CD14-positive monocyte (primary cell): Measurements from ENCODE around the gene CEP78. TPM values are rescaled to one million over a fixed set of nuclear protein-coding genes. Genes with fewer than 3 reads are reported as not detected.

Experiments used
- DNase-seq, 3 donors: peaks; one replicate each; pipeline ENCODE4 v3.0.0-alpha.2; 2011 to 2022
- H2AFZ ChIP-seq: 2 replicates; pipeline ENCODE4 v1.6.0; 2012; ENCODE audit warnings: mild to moderate bottlenecking, low read depth, low read length, inconsistent platforms; ENCODE audit not compliant: insufficient read depth, poor library complexity, severe bottlenecking
- H3K27ac ChIP-seq, 2 donors: 1 replicate in 1 of 2; 2 replicates in 1 of 2; pipeline ENCODE4 v1.5.1; 2012 to 2013; ENCODE audit warnings: low read length in 2 of 2, control low read depth in 1 of 2, inconsistent platforms in 1 of 2, low read depth in 1 of 2, mild to moderate bottlenecking in 1 of 2
- H3K27me3 ChIP-seq, 2 donors: one replicate each; pipeline versions ENCODE4 v1.6.0 to v1.6.1; 2011 to 2013; ENCODE audit warnings: low read length in 2 of 2; ENCODE audit not compliant: control insufficient read depth in 2 of 2, insufficient read depth in 2 of 2
- H3K36me3 ChIP-seq, 2 donors: replicated peaks in 1 of 2; 1 replicate in 1 of 2; 2 replicates in 1 of 2; pipeline versions ENCODE4 v1.5.1 to v1.6.1; 2012 to 2013; ENCODE audit warnings: low read length in 2 of 2, control low read depth in 1 of 2, inconsistent platforms in 1 of 2, mild to moderate bottlenecking in 1 of 2; ENCODE audit not compliant: insufficient read depth in 2 of 2, control insufficient read depth in 1 of 2
- H3K4me1 ChIP-seq, 2 donors: 1 replicate in 1 of 2; 2 replicates in 1 of 2; pipeline versions ENCODE4 v1.5.1 to v1.6.1; 2012 to 2013; ENCODE audit warnings: low read length in 2 of 2, control low read depth in 1 of 2, inconsistent platforms in 1 of 2, mild to moderate bottlenecking in 1 of 2, moderate library complexity in 1 of 2; ENCODE audit not compliant: insufficient read depth in 2 of 2, control insufficient read depth in 1 of 2
- H3K4me2 ChIP-seq: replicated peaks from 2 replicates; pipeline ENCODE3; 2012; ENCODE audit warnings: low read length, moderate library complexity, mild to moderate bottlenecking; ENCODE audit not compliant: poor library complexity, severe bottlenecking; ENCODE audit errors: extremely low read depth
- H3K4me3 ChIP-seq, 3 experiments: fragments of 200-600 bp in 1 of 3; sonication (generic) in 1 of 3; replicated peaks in 1 of 3; 1 replicate in 2 of 3; 2 replicates in 1 of 3; pipeline ENCODE4 v1.5.1; 2011 to 2013; ENCODE audit warnings: low read length in 3 of 3, mild to moderate bottlenecking in 3 of 3, control low read depth in 2 of 3, low read depth in 2 of 3, inconsistent platforms in 1 of 3, moderate library complexity in 1 of 3
- H3K79me2 ChIP-seq: 2 replicates; pipeline ENCODE4 v1.6.0; 2012; ENCODE audit warnings: mild to moderate bottlenecking, control low read depth, inconsistent platforms, low read length, moderate library complexity; ENCODE audit not compliant: insufficient read depth
- H3K9ac ChIP-seq: 2 replicates; pipeline ENCODE4 v1.6.0; 2017; ENCODE audit warnings: low read length, mild to moderate bottlenecking; ENCODE audit not compliant: insufficient read depth, poor library complexity, severe bottlenecking
- H3K9me3 ChIP-seq, 2 donors: replicated peaks in 1 of 2; 1 replicate in 1 of 2; 2 replicates in 1 of 2; pipeline versions ENCODE4 v1.5.1 to v1.6.1; 2012 to 2013; ENCODE audit warnings: low read length in 2 of 2, control low read depth in 1 of 2; ENCODE audit not compliant: control insufficient read depth in 1 of 2, insufficient read depth in 1 of 2
- H4K20me1 ChIP-seq: 2 replicates; pipeline ENCODE4 v1.6.0; 2012; ENCODE audit warnings: mild to moderate bottlenecking, low read length, control low read depth, moderate library complexity; ENCODE audit not compliant: insufficient read depth
- H3K27ac Mint-ChIP-seq, 7 donors: one replicate each; pipeline ENCODE4 v1.8.0; 2020; ENCODE audit warnings: mild to moderate bottlenecking in 7 of 7, mixed read lengths in 7 of 7, moderate library complexity in 6 of 7, inconsistent platforms in 2 of 7
- H3K27me3 Mint-ChIP-seq, 3 donors: one replicate each; pipeline ENCODE4 v1.8.0; 2021 to 2022; ENCODE audit warnings: low read depth in 3 of 3, mild to moderate bottlenecking in 3 of 3, mixed read lengths in 3 of 3, moderate library complexity in 3 of 3, inconsistent platforms in 1 of 3
- H3K36me3 Mint-ChIP-seq, 2 donors: one replicate each; pipeline ENCODE4 v1.8.0; 2020; ENCODE audit warnings: mixed read lengths in 2 of 2, inconsistent platforms in 1 of 2, mild to moderate bottlenecking in 1 of 2
- H3K4me1 Mint-ChIP-seq: one replicate; pipeline ENCODE4 v1.8.0; 2020; ENCODE audit warnings: mild to moderate bottlenecking, mixed read lengths
- H3K4me3 Mint-ChIP-seq, 2 donors: one replicate each; pipeline ENCODE4 v1.8.0; 2020; ENCODE audit warnings: mild to moderate bottlenecking in 2 of 2, mixed read lengths in 2 of 2, moderate library complexity in 1 of 2
- H3K9me3 Mint-ChIP-seq, 7 donors: one replicate each; pipeline ENCODE4 v1.8.0; 2020 to 2022; ENCODE audit warnings: mixed read lengths in 7 of 7, mild to moderate bottlenecking in 6 of 7, moderate library complexity in 6 of 7, inconsistent platforms in 2 of 7
- CTCF ChIP-seq: fragments of 200-600 bp; IDR thresholded peaks from one replicate; pipeline ENCODE4 v1.8.0; 2022; ENCODE audit warnings: antibody characterized with exemption, mild to moderate bottlenecking
- WGBS: methylation state at CpG from one replicate; pipeline ENCODE4 v1.1.5; 2013; ENCODE audit warnings: missing lambda C conversion rate; ENCODE audit not compliant: insufficient coverage; 5-methylcytosine and 5-hydroxymethylcytosine counted together
- intact Hi-C, 2 donors: fragments of 100-400 bp; cut with micrococcal nuclease; formaldehyde crosslinking; loops; one replicate each; pipeline versions ENCODE4 v1.15.0 to v1.15.1; 2023
- polyA plus RNA-seq, 3 donors: library from polyadenylated mRNA; depleted of rRNA in 1 of 3; unstranded in 2 of 3; stranded (reverse) in 1 of 3; fragments of 300-500 nt in 2 of 3; fragments of >200 nt in 1 of 3; fragmentation: Illumina TruSeq in 2 of 3; gene quantifications; 1 replicate in 2 of 3; 2 replicates in 1 of 3; pipeline ENCODE4 v1.2.3, GENCODE V29; 2012 to 2021

Gene CEP78
- polyA plus RNA-seq, 3 donors, result 1.7 to 3.3 (median 2.5) TPM

DNA sequence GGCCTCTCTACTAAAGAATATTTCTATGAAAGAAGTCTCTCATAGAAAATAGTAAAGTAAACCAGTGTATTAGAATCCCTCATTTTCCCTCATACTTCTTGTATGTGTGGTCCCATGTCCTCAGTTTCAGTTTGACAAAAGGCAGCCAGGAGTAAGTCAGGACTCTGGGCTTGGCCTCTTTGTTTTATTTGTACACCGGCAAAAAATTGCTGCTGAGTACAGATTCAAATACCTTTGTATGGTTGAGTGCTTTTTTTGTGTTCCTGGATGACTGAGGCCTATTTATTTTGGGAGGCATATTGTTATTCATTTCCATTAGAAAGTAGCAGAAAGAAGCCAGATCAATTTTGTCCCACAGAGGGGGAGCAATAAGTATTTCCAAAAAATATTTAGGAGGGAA, 47.3 kb upstream of the CEP78 start:
- Histone ChIP-seq H3K27ac (peak overlapping the region in 1 of 2 donors; percentile 77), H4K20me1 (no peaks in the 10 kb centered on the region), H3K4me3 (peak overlapping the region in 1 of 3 experiments; percentile 8), H3K4me1 (peaks cover 35 to 36% of the 10 kb centered on the region in 2 donors), H3K27me3 (no peaks in the 10 kb centered on the region), H3K9me3 (no peaks in the 10 kb centered on the region), H2AFZ (no peak overlapping the region), H3K36me3 (no peaks in the 10 kb centered on the region), H3K79me2 (no peaks in the 10 kb centered on the region), H3K9ac (no peak overlapping the region), H3K4me2 (peak overlapping the region; percentile 20)
- no peak for DNase-seq
- WGBS, result 100% methylated on average over 1 of the region's 1 CpG
- Mint-ChIP-seq H3K27me3 (no peaks in the 10 kb centered on the region), H3K4me3 (no peak overlapping the region), H3K36me3 (no peaks in the 10 kb centered on the region), H3K27ac (peak overlapping the region in 6 of 7 donors; percentile 1 to 94 (median 74)), H3K4me1 (peaks cover 34% of the 10 kb centered on the region), H3K9me3 (peaks cover 0 to 2% (median 0%) of the 10 kb centered on the region in 7 donors)
- no peak for TF ChIP-seq CTCF
- intact Hi-C loops, result no loop called here

DNA sequence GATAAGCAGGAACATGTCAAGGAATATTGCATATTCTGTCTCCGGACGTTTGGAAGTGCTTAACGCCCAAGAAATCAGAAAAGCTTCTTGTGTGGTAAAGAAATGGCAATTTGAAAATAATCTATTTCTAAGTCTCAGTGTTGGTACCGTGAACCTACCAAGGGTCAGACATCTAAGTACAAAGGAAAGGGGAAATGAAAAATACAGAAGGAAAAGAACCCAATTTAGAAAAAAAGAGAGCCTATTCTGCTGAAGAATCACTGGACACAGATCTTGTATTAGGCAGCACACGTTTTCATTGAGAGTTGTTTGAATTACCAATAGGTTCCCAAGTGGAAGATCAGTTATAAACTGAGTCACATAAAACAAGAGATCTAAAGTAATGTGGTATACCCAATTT, 46.9 kb upstream of the CEP78 start:
- WGBS, result 94% methylated on average over 3 of the region's 5 CpGs
- H3K27ac Mint-ChIP-seq, result peak overlapping the region; percentile 9 to 94 (median 87)
- no peak overlapping the region for H3K9ac ChIP-seq

More for the DNA sequence above, 46.9 kb upstream of the CEP78 start:
- Histone ChIP-seq H3K79me2 (no peaks in the 10 kb centered on the region), H2AFZ (no peak overlapping the region), H3K4me1 (peaks cover 35 to 36% of the 10 kb centered on the region in 2 donors), H3K27ac (peak overlapping the region in 1 of 2 donors; percentile 77), H4K20me1 (no peaks in the 10 kb centered on the region), H3K36me3 (no peaks in the 10 kb centered on the region), H3K27me3 (no peaks in the 10 kb centered on the region), H3K9me3 (no peaks in the 10 kb centered on the region), H3K4me3 (peak overlapping the region in 1 of 3 experiments; percentile 8), H3K4me2 (peak overlapping the region; percentile 20)
- H3K27me3 Mint-ChIP-seq, result no peaks in the 10 kb centered on the region
- no peak for TF ChIP-seq CTCF
- intact Hi-C loops, result no loop called here
- H3K36me3 Mint-ChIP-seq, result no peaks in the 10 kb centered on the region
- DNase-seq, result peak; percentile 20 to 56 (median 29)
- peaks cover 36% of the 10 kb centered on the region for H3K4me1 Mint-ChIP-seq
- H3K4me3 Mint-ChIP-seq, result peak overlapping the region in 1 of 2 donors; percentile 37
- H3K9me3 Mint-ChIP-seq, result peaks cover 0 to 2% (median 0%) of the 10 kb centered on the region in 7 donors
